Stimulated activated CD8-positive, alpha-beta memory T cell treated with anti-CD3 and anti-CD28 coated beads, Interleukin-12 subunit alpha, Interleukin-12 subunit beta, amount 100 ng/mL, for 1 hour (primary cell): ENCODE measurements around the gene RPA3.

Source experiments
- DNase-seq: peaks from one replicate; pipeline ENCODE4 v3.0.0-alpha.2; 2020; ENCODE audit warnings: low read depth

The RPA3 gene

DNA sequence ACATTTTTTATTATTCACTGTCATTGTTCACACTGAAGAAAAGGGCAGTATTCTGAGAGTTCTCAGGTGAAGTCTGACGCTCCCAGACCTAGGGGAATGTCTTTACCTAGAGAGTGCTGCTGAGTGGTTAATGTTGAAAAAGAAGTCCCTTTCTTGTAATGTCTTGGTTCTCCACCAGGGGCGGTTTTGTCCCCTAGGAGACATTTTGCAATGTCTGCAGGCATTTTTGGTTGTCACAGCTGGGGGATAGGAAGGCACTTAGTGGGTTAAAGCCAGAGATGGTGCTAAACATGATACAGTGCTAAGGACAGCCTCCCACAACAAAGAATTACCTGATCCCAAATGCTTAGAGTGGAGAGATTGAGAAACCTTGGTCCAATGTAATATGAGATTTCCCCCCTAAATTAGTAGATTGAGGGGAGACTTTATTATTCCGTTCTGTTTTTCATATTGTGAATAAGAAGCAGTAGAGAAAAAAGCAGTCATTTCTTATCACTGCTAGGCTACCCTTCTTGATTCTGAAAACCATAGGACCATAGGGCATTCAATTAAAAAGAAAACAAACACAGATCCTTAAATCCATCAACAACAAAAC, 64.7 kb downstream of the RPA3 start:
- no peak for DNase-seq

DNA sequence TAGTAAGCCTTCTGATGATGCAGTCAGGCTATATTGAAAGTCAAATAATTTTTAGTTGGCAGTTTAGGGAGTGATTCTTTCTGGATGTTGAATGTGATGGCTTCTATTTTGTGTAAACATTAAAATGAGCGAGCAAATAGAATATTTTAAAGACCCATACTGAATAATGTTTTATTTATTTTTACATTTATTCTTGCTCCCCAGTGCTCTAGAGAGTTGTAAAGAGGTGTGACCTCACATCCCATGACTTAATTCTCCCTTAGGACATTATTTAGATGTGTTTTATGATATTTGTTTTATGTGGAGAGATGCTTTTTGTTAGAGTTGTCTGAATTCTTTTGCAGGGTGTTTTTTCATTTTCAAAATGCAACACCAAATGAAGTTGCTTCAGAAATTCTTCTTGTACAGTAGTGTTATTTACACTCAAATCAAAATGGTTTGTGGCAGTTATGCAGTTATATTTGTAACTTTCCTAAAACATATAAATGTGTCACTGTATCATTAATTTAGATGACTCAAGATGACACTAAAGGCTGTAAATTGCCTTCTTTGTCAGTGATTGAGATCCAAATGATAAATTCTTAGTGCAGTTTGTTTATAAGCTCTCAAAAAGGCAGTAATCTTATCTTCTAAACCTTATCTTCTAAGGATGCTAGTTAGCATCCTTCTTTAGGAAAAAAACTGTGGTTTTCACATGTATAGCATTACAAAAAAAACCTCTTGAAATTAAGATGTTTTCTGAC, 65.4 kb downstream of the RPA3 start:
- DNase-seq = no peak

DNA sequence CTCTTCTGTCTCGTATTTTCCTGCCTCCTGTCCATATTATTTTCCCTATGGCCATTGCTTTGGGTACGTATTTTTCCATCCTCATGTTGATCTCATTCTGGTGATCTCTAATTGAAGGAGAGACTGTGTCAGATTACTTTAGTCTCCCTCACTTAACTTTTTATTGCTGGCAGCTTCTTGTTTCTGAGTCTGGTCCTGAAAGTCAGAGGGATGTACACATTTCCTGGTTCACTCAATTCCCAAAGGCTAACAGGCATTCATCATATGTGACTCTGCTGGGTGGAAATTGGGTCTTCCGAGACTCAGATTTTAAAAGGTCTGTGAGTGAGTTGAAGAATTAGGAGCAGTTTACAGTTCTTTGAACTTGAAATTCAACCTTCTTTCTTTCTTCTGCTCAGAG, 66.9 kb downstream of the RPA3 start:
- DNase-seq = no peak

DNA sequence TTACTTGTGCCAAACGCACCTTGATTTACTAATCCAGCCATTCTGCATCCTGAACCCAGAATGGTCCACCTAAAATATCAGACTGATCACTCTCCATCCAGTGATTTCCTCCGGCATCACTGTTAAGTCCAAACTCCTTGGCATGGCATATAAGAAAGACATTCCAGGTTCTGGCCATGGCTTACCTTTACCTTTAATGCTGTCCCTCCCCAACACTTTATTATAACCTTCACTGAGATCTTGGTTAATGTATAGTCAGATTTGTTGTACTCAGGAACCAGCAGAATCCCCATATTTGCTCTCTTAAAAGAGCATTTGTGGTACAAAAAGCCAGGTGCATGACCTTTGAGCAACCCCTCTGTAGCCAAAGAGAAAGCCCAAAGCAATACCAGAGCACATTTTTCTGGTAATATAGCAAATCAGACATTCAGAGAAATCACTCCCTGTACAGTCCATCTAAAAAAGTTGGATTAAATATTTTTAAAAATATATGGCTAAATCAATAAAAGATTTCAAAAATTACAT, 67.7 kb downstream of the RPA3 start:
- no peak for DNase-seq

DNA sequence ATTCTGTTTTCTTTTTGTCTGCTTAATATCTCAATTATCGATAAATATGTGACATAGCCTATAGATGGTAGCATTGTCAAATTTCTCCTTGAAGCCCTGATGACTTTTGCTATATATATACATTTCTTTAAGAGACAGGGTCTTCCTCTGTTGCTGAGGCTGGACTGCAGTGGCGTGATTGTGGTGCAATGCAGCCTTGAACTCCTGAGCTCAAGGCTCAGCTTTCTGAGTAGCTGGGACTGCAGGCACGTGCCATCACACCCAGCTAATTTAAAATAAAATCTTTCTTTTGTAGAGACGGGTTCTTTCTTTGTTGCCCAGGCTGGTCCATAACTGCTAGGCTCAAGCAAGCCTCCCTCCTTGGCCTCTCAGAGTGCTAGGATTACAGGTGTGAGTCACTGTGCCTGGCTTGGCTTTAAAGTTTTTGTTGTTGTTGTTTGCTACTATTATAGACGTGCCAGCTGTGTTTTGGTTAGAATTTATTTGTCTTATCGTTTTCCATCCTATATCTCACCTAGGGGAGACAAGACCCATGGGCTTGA, 70.8 kb downstream of the RPA3 start:
- no peak for DNase-seq

DNA sequence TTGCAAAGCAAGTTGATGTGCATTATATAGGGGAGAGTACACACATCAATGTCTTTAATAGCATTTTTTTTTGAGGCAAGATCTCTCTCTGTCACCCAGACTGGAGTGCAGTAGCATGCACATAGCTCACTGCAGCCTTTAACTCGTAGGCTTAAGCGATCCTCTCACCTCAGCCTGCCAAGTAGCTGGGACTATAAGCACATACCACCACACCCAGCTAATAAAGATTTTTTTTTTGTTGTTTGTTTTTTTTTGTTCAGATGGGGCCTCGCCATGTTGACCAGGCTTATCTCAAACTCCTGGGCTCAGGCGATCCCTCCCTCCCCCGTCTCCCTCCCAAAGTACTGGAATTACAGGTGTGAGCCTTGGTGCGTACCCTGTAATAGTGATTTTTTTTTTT, 76.3 kb downstream of the RPA3 start:
- no peak for DNase-seq

DNA sequence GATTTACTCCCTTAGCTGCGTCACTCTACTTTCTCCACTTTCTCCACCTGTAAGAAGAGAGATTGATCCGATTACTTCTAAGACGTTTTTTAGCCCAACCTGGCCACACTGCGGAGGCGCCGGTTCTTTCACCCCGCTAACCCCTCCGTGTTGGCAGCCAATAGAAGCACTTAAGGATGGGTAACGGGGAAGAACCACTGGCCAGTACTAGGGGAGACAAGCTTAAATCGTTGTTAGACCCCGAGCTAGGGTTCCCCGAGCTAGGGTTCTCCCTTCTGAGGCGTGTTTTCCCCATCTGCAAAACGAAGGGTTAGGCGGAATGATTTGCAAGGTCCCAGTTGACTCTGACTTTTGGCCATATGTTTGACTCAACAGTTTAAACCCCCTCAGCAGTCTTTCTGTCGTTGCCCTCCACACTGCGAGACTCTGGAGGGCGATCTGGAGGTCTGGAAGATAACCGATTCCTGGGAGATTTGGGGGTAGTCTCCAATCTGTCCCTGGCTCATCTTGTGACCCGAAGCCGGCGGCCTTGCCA, 77.2 kb downstream of the RPA3 start:
- no peak for DNase-seq

- DNase-seq = peak; percentile 95
These were observed 77.9 kb downstream of the RPA3 start, which contains the start of gene UMAD1 for GRCh38 chr7:7640221-7641128. TSS of gene UMAD1 (plus strand) at chr7:7640752. CDS start at chr7:7673372, 32,620 bp downstream.

DNA sequence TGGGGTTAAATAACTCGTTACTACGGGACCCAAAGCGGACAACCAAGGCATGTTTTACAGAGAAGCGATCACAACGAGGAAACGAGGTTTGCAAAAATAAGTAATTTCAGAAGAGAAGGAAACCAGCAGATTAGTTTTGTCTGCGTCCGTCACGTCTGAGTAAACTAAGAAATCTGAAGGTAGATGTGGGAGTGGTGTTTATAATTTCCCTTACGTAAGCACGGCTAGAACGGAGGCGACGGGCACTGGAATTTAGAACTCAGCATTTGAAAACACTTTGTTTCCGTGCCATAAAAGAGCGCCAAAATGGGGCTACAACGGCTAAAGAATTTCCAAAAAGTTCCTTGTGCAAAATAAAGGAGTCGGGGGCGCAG, 78.6 kb downstream of the RPA3 start:
- peak; percentile 50 for DNase-seq

DNA sequence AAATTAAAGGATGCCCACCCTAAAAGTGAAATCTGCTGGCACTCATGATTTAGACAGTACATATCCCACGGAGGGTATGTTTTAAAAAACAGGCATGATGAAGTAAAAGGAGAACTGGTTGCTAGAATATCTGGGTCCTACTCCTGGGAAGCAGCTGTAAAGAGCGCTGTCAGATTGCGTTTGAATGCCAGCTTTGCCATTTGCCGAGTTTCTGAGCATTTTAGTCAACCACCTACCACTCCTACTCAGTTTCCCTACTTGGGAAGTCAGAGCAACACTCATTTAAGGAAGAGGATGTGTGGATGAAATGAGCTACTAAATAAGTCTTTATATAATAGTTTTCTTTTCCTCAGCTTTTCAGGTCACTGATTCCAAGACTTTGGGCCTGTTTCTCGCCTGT, 79.0 kb downstream of the RPA3 start:
- DNase-seq = no peak

- no peak for DNase-seq
These were observed 87.6 kb downstream of the RPA3 start for GRCh38 chr7:7630626-7631329.

DNA sequence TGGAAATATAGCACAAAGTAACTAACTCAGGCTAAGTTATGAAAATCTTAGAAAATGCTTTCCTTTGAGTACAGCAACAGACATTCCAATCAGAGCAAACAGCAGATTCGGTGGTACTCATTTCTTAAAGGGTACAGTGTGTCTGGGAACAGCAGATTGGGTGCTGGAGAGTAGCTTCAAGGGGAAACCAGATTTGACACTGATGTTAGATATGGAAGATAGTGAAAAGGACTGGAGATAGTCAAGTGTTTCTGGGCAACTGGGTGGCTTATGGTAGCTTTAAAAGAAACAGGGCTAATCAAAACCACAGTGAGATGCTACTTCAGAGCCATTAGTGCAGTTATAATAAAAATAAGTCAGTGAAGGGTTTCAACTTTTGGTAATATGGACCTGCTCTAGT, 89.9 kb downstream of the RPA3 start:
- no peak for DNase-seq

DNA sequence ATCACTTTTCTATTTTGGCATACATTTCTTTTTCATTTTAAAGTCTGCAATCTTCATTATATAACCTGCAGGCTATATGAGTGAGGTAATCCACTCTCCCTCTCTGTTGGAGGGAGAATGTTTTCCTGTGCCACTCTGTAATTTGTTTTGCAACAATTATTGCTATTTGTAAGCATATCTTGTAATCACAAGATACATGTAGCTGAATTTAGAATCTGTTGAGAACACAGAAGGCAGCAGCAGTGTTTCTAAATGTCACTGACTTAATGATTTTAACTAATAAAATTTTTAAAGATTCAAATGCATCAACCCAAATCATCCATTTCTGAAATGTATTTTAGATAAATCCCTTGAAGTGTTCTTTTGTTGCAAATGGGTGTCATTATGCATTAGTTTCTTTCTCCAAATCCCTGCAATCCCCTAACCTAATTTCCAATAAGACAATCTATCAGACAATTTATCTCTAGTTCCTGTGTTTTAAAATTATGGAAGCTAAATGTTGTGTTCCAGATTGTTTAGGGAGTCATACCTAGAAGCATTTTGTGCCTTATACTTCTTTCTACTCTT, 97.7 kb downstream of the RPA3 start:
- DNase-seq = no peak

DNA sequence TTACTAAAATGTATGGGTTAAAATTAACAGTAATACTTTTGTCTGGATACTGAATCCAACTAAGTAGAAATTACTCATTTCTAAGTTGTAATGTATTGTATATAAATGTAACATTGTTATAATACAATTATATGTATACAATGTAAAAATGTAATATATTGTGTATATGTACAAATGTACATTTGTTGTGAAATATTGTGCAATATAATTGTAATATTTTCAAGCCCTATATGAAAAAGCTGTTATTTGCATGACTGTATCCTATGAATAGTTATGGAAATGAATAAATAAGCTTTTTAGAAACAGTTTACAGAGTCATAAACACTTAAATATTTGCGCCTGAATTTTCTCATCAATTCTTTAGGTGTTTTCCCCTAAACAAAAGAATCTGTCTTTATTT, 98.2 kb downstream of the RPA3 start:
- DNase-seq = no peak

GRCh38 chr7:7618410-7618809, 100.0 kb downstream of the RPA3 start:
- DNase-seq = no peak

DNA sequence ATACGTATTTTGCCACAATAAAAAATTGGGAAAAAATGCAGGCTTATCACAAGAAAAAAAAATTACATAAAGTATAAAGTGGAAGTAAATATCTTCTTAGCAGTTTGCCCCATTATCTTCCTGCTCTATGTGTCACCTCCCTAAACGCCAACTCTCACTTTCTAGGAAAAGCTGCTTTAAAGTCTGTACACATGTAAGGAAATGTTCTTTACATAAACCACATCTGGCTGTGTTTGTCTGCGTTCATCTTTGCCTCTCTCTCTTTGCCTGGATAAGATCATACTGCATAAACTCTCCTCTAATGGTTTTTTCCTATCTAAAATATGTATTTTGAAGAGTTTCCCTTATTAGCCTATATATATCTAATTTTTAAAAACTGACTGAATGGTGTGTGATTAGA, 100.9 kb downstream of the RPA3 start:
- no peak for DNase-seq

DNA sequence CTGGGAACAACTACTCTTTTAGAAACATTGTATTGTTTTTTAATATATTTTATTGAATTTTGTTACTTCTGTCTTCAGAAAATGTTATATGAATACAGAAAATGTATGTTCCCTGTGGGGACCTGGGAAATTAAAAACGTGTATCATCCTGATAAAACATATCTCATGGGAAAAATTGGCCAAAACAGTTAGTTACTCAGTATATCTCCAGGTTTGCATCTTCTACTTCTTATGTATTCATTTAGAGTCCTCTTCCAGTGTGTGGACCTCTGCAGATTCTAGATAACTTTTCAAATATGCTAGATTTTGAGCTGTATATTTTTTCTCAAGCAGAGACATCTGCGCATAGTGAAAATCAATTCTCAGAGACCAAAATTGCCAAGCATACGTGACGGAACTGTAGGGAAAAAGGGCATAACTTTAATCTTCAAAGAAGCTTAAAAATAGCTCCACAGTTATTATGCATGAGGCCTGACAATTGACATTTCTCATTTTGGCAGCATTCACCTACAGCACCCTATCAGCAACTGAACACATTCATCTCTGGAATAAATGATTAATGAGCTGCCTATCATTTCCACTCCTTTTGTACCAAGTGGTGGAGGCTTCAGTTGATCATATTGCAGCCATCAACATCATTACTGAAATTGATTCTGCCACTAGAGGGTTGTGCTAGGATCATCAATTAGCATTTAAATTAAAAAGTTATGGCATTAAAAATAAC, 104.2 kb downstream of the RPA3 start:
- DNase-seq = no peak

- DNase-seq = no peak
These were observed 105.2 kb downstream of the RPA3 start for GRCh38 chr7:7613210-7613609.

GRCh38 chr7:7612519-7612918, 105.9 kb downstream of the RPA3 start:
- DNase-seq = no peak

DNA sequence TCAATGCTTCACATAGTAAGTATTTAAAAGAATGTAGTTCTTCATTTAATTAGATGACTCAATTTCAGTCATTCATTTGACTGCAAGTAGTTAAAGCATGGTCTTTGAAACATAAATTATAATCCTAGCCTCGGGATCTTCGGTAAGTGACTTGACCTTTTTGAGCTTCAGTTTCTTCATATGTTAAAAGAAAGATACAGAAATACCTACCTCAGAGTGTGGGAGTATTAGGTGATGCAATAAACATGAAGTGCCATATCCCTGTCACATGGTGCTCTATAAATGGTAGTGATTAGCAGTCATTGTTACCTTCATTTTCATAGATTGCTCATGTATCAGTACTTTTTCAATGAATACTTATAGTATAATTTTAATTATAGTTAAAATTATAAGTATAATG, 109.1 kb downstream of the RPA3 start:
- no peak for DNase-seq

GRCh38 chr7:7607010-7607409, 111.4 kb downstream of the RPA3 start:
- no peak for DNase-seq
